ENCODE results near the gene PAIP2B.
"Not testable (repeated sequence)": the region's sequence is repeated elsewhere in the genome, so short reads cannot be mapped to it uniquely, and the experiment has no call there.

Gene PAIP2B

GRCh38 chr2:71215447-71215846 is 11.5 kb downstream of the PAIP2B start:
- DNase-seq = no peak

GRCh38 chr2:71212336-71212735 is 14.6 kb downstream of the PAIP2B start:
- DNase-seq = no peak

GRCh38 chr2:71210292-71210691 is 16.6 kb downstream of the PAIP2B start:
- DNase-seq = no peak

GRCh38 chr2:71208756-71209155 is 18.1 kb downstream of the PAIP2B start:
- DNase-seq = no peak

- no peak for DNase-seq
Observed at GRCh38 chr2:71207601-71208000, 19.3 kb downstream of the PAIP2B start.

GRCh38 chr2:71206271-71206670 is 20.6 kb downstream of the PAIP2B start:
- DNase-seq = no peak

GRCh38 chr2:71191570-71191943 is 35.3 kb downstream of the PAIP2B start:
- no peak for DNase-seq

- no peak for DNase-seq
Observed at GRCh38 chr2:71190656-71191569, 36.0 kb downstream of the PAIP2B start.

- DNase-seq = no peak
Observed at GRCh38 chr2:71187589-71187988, 39.3 kb downstream of the PAIP2B start.

- DNase-seq = no peak
Observed at GRCh38 chr2:71186973-71187372, 39.9 kb downstream of the PAIP2B start.

GRCh38 chr2:71183306-71184115 is 43.4 kb downstream of the PAIP2B start:
- not testable (repeated sequence) for DNase-seq

- DNase-seq = no peak
Observed at GRCh38 chr2:71181316-71181715, 45.6 kb downstream of the PAIP2B start.

- not testable (repeated sequence) for DNase-seq
Observed at GRCh38 chr2:71178836-71179235, 48.1 kb downstream of the PAIP2B start.

GRCh38 chr2:71174207-71174606 is 52.7 kb downstream of the PAIP2B start:
- no peak for DNase-seq

- no peak for DNase-seq
Observed at GRCh38 chr2:71173096-71173495, 53.8 kb downstream of the PAIP2B start.

- peak; percentile 20 for DNase-seq
Observed at GRCh38 chr2:71166812-71167211, 60.1 kb downstream of the PAIP2B start.

GRCh38 chr2:71157124-71157793 is 69.6 kb downstream of the PAIP2B start:
- DNase-seq = peak; percentile 75

- DNase-seq = no peak
Observed at GRCh38 chr2:71156573-71156972, 70.3 kb downstream of the PAIP2B start.

GRCh38 chr2:71155846-71156245 is 71.1 kb downstream of the PAIP2B start:
- no peak for DNase-seq

GRCh38 chr2:71154798-71155197 is 72.1 kb downstream of the PAIP2B start:
- peak; percentile 46 for DNase-seq

- no peak for DNase-seq
Observed at GRCh38 chr2:71154279-71154678, 72.6 kb downstream of the PAIP2B start.

GRCh38 chr2:71153585-71154224 is 73.2 kb downstream of the PAIP2B start:
- no peak for DNase-seq

- DNase-seq = no peak
Observed at GRCh38 chr2:71151620-71152019, 75.3 kb downstream of the PAIP2B start.

Data from activated CD4-positive, alpha-beta T cell treated with anti-CD3 and anti-CD28 coated beads for 48 hours (primary cell).